Measurements from ENCODE around the gene OR51I2.
A peak's percentile ranks its signal among the peaks of the same experiment; 100 is the strongest.

Gene OR51I2

GRCh38 chr11:5467527-5467926 lies 18.4 kb downstream of the OR51I2 start:
- no peaks in the 10 kb centered on the region for H3K27me3 ChIP-seq (ENCODE audit: control insufficient read depth, low read length)
- no peaks in the 10 kb centered on the region for H3F3A ChIP-seq (ENCODE audit: control insufficient read depth, insufficient read depth)
- H3K9me3 ChIP-seq (ENCODE audit: control insufficient read depth, insufficient read depth, low read length): no peaks in the 10 kb centered on the region
- no peaks in the 10 kb centered on the region for H3K9me2 ChIP-seq (replicated peaks; ENCODE audit: control insufficient read depth, low read length)
- H3K4me3 ChIP-seq (ENCODE audit: low read length): no peak overlapping the region
- no peak overlapping the region for H3K27ac ChIP-seq (ENCODE audit: low read depth, low read length)
- no peaks in the 10 kb centered on the region for H3K79me2 ChIP-seq (ENCODE audit: control insufficient read depth, low read length)
- no peaks in the 10 kb centered on the region for H3K36me3 ChIP-seq (ENCODE audit: control insufficient read depth, low read length)
- no peak overlapping the region for H3K4me2 ChIP-seq (ENCODE audit: low read length)
- TF ChIP-seq, protein P1, sequence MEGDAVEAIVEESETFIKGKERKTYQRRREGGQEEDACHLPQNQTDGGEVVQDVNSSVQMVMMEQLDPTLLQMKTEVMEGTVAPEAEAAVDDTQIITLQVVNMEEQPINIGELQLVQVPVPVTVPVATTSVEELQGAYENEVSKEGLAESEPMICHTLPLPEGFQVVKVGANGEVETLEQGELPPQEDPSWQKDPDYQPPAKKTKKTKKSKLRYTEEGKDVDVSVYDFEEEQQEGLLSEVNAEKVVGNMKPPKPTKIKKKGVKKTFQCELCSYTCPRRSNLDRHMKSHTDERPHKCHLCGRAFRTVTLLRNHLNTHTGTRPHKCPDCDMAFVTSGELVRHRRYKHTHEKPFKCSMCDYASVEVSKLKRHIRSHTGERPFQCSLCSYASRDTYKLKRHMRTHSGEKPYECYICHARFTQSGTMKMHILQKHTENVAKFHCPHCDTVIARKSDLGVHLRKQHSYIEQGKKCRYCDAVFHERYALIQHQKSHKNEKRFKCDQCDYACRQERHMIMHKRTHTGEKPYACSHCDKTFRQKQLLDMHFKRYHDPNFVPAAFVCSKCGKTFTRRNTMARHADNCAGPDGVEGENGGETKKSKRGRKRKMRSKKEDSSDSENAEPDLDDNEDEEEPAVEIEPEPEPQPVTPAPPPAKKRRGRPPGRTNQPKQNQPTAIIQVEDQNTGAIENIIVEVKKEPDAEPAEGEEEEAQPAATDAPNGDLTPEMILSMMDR (IDR thresholded peaks at IDR 0.05; ENCODE audit: low read depth, low read length, poor library complexity, severe bottlenecking): no peak
- no peak for TF ChIP-seq EZH2phosphoT487 (IDR thresholded peaks at IDR 0.05; ENCODE audit: borderline replicate concordance, low read length)
- no peaks in the 10 kb centered on the region for H3K4me1 ChIP-seq (ENCODE audit: control insufficient read depth, low read length)
- H4K20me1 ChIP-seq (ENCODE audit: control insufficient read depth, insufficient read depth, low read depth, low read length): no peaks in the 10 kb centered on the region

GRCh38 chr11:5473921-5474320 lies 24.8 kb downstream of the OR51I2 start:
- Histone ChIP-seq H3K79me2 (ENCODE audit: control insufficient read depth, low read length) (no peaks in the 10 kb centered on the region), H3K9me2 (replicated peaks; ENCODE audit: control insufficient read depth, low read length) (no peaks in the 10 kb centered on the region), H3K4me3 (ENCODE audit: low read length) (no peak overlapping the region), H3F3A (ENCODE audit: control insufficient read depth, insufficient read depth) (no peaks in the 10 kb centered on the region), H4K20me1 (ENCODE audit: control insufficient read depth, insufficient read depth, low read depth, low read length) (no peaks in the 10 kb centered on the region), H3K9me3 (ENCODE audit: control insufficient read depth, insufficient read depth, low read length) (no peaks in the 10 kb centered on the region), H3K27ac (ENCODE audit: low read depth, low read length) (no peak overlapping the region), H3K4me2 (ENCODE audit: low read length) (no peak overlapping the region), H3K27me3 (ENCODE audit: control insufficient read depth, low read length) (no peaks in the 10 kb centered on the region), H3K36me3 (ENCODE audit: control insufficient read depth, low read length) (no peaks in the 10 kb centered on the region), H3K4me1 (ENCODE audit: control insufficient read depth, low read length) (no peaks in the 10 kb centered on the region)
- TF ChIP-seq, protein P1 (IDR thresholded peaks at IDR 0.05; ENCODE audit: low read depth, low read length, poor library complexity, severe bottlenecking): no peak
- no peak for TF ChIP-seq EZH2phosphoT487 (IDR thresholded peaks at IDR 0.05; ENCODE audit: borderline replicate concordance, low read length)

- H3K79me2 ChIP-seq (ENCODE audit: control insufficient read depth, low read length): no peaks in the 10 kb centered on the region
- H3K9me3 ChIP-seq (ENCODE audit: control insufficient read depth, insufficient read depth, low read length): no peaks in the 10 kb centered on the region
- TF ChIP-seq EZH2phosphoT487 (IDR thresholded peaks at IDR 0.05; ENCODE audit: borderline replicate concordance, low read length): no peak
- TF ChIP-seq, protein P1 (IDR thresholded peaks at IDR 0.05; ENCODE audit: low read depth, low read length, poor library complexity, severe bottlenecking): peak; percentile 79
- no peaks in the 10 kb centered on the region for H3K36me3 ChIP-seq (ENCODE audit: control insufficient read depth, low read length)
- no peaks in the 10 kb centered on the region for H3K9me2 ChIP-seq (replicated peaks; ENCODE audit: control insufficient read depth, low read length)
- H3K4me2 ChIP-seq (ENCODE audit: low read length): no peak overlapping the region
- no peak overlapping the region for H3K27ac ChIP-seq (ENCODE audit: low read depth, low read length)
- no peaks in the 10 kb centered on the region for H3F3A ChIP-seq (ENCODE audit: control insufficient read depth, insufficient read depth)
- H3K4me1 ChIP-seq (ENCODE audit: control insufficient read depth, low read length): no peaks in the 10 kb centered on the region
- no peaks in the 10 kb centered on the region for H4K20me1 ChIP-seq (ENCODE audit: control insufficient read depth, insufficient read depth, low read depth, low read length)
- H3K4me3 ChIP-seq (ENCODE audit: low read length): no peak overlapping the region
- no peaks in the 10 kb centered on the region for H3K27me3 ChIP-seq (ENCODE audit: control insufficient read depth, low read length)
Measured at GRCh38 chr11:5476186-5476819, 27.2 kb downstream of the OR51I2 start.

Measured in DOHH2 (cell line).